Ishikawa (cell line): ENCODE measurements around the gene KLC3.

ENCODE experiments used
- RAD21 ChIP-seq: IDR thresholded peaks from 2 replicates; pipeline ENCODE4 v1.6.1; 2012; ENCODE audit warnings: low read depth
- TCF12 ChIP-seq: IDR thresholded peaks from 2 replicates; pipeline ENCODE4 v1.6.1; 2012; ENCODE audit warnings: low read depth
- TEAD4 ChIP-seq: IDR thresholded peaks from 2 replicates; pipeline ENCODE4 v1.6.1; 2012
- TF ChIP-seq, protein P1 (sequence below): IDR thresholded peaks from 2 replicates; pipeline ENCODE4 v1.6.1; 2012

DNA sequence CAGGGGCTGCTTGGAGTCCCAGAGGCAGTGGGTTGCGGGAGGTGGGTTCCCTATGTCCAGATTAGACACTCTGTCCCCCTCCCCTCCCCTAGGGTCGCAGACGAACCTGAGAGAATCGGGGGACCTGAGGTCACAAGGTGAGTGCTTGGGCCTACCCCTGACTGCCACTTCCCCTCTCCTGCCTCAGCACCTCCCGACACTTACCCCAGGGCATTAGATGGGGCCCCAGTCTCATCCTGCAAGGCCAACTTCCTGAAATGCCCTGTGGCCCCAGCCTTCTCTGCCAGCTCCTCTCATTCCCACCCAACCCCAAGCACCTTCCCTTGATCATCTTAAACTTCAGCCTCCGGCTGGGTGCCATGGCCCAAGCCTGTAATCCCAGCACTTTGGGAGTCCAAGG is 40.8 kb upstream of the KLC3 start:
- TF ChIP-seq RAD21 (no peak), TCF12 (no peak), TEAD4 (no peak)
- TF ChIP-seq, protein P1, sequence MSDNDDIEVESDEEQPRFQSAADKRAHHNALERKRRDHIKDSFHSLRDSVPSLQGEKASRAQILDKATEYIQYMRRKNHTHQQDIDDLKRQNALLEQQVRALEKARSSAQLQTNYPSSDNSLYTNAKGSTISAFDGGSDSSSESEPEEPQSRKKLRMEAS, result no peak
